HG02885 (cell line): ENCODE measurements around the gene CEACAM16.

ENCODE experiments used
- ATAC-seq: cut with Tn5 transposase; IDR thresholded peaks from one replicate; pipeline ENCODE4 v1.9.1; 2021; ENCODE audit warnings: mild to moderate bottlenecking; ENCODE audit not compliant: unreplicated experiment, poor library complexity

CEACAM16 gene

GRCh38 chr19:44722131-44723121 lies 23.5 kb downstream of the CEACAM16 start:
- ATAC-seq = no peak

GRCh38 chr19:44723299-44723951 lies 24.5 kb downstream of the CEACAM16 start:
- ATAC-seq = peak; percentile 31

DNA sequence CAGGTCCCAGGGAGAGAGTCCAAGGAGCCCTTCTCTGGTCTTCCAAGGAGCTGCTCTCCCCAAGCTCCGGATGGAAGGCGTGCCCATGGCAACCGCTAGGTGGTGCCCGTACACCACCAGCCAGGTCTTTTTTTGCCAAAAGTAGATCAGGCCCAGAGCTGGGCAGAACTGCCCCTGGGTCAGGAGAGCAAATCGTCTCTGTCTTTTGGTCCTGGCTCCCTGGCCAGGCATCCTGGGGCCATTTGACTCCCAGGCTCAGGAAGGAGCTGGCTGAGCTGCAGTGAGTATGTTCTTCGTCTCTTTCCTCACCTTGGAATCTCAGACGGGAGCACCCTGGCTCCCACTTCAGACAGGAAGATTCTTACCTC lies 25.0 kb downstream of the CEACAM16 start:
- peak; percentile 78 for ATAC-seq

DNA sequence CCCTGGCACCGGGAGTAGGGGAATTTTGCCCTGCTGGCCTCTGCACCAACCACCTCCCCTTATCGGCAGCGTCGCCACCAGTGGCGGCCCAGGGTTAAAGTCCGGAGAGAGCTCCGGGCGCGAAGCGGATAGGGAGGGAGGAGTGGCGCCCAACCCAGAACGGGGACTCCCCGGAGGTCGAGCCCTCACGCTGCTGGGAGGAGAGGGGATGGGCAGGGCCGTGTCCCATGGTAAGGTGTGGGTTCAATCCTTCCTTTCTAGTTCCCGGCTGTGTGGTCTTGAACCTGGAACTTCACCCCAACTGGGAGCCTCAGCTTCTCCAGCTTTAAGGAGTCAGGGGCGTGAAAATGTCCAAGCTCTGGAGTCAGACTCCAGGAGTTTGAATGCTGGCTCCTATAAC lies 26.3 kb downstream of the CEACAM16 start:
- ATAC-seq = no peak

GRCh38 chr19:44725684-44726083 lies 26.7 kb downstream of the CEACAM16 start:
- ATAC-seq = no peak

GRCh38 chr19:44726465-44726864 lies 27.5 kb downstream of the CEACAM16 start:
- ATAC-seq = no peak

GRCh38 chr19:44728178-44728577 lies 29.2 kb downstream of the CEACAM16 start:
- no peak for ATAC-seq

GRCh38 chr19:44729516-44730033 lies 30.6 kb downstream of the CEACAM16 start:
- ATAC-seq = no peak

GRCh38 chr19:44731081-44731480 lies 32.1 kb downstream of the CEACAM16 start:
- ATAC-seq = no peak

- ATAC-seq = no peak
Measured at GRCh38 chr19:44731622-44732021, 32.7 kb downstream of the CEACAM16 start.

- no peak for ATAC-seq
Measured at GRCh38 chr19:44732235-44733014, 33.5 kb downstream of the CEACAM16 start.

- ATAC-seq = no peak
Measured at GRCh38 chr19:44734357-44734756, 35.4 kb downstream of the CEACAM16 start.

DNA sequence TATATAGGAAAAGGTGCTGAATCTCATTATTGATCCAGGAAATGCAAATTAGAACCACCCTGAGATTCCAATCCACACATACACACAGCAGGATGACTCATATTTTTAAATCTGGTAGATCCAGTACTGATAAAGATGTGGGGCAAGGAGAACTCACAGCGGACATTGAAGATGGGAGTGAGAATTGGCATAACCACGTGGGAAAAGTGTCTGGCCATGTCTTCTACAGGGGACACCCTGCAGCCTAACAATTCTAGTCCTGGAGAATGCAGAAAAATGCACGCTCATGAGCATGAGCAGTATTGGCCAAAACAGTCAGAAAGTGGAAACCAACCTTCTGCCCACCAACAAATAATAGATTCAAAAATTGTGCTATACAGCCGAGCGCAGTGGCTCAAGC lies 36.1 kb downstream of the CEACAM16 start:
- no peak for ATAC-seq

DNA sequence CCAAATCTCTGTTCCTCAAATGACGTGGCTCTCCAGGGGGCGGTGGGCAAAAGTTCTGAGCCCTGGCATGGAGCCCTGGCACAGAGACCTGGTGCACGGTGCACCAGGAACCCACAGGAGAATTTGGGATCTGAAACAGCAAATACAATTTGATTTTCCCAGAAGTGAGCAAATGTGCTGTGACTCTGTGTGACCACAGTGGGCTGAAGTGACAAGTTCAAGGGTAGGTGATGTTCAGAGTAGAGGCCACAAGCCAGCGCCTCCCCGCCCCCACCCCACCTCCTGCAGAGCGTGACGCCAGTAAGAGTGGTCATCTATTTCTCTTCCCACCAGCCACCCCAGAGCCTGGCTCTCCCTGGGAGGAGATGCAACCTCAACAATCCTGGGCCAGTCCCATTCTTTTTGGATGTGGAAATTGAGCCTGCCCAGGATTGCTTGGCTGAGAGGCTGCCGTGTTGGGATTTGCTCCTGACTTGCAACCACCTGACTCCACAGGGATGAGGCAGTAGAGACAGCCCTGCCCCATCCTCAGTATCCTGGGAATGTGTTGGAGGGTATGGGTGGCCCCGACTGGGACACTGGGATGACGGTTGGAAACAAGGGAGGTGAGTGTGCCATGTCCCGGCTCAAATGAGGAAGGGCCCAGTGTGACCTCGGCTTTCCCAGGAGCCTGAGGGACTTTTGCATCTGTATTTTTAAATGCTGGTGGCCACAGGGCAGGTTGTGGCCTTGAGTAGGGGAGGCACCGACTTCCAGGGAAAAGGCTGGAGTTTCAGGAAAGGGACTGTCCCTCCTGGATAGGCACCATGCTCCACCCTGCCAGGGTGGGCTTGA lies 38.5 kb downstream of the CEACAM16 start:
- no peak for ATAC-seq

DNA sequence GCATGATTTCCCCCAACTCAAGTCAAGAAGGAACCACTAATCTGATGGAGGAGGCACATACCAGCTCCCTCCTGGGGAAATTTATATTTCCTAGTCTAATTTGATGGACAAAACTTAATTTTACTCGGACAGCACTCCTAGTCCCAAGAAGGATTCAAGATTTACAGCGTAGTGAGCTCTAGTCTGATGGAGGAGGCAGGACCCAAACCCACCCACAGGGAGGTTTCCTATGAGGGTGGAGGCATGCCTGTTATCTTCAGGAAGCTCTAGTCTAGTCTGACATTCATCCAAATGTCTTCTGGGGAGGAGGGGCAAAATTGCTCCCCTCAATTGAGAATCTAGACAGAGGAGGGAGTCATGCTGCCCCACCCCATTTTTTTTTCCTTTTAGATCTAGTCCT lies 39.2 kb downstream of the CEACAM16 start:
- ATAC-seq = no peak

DNA sequence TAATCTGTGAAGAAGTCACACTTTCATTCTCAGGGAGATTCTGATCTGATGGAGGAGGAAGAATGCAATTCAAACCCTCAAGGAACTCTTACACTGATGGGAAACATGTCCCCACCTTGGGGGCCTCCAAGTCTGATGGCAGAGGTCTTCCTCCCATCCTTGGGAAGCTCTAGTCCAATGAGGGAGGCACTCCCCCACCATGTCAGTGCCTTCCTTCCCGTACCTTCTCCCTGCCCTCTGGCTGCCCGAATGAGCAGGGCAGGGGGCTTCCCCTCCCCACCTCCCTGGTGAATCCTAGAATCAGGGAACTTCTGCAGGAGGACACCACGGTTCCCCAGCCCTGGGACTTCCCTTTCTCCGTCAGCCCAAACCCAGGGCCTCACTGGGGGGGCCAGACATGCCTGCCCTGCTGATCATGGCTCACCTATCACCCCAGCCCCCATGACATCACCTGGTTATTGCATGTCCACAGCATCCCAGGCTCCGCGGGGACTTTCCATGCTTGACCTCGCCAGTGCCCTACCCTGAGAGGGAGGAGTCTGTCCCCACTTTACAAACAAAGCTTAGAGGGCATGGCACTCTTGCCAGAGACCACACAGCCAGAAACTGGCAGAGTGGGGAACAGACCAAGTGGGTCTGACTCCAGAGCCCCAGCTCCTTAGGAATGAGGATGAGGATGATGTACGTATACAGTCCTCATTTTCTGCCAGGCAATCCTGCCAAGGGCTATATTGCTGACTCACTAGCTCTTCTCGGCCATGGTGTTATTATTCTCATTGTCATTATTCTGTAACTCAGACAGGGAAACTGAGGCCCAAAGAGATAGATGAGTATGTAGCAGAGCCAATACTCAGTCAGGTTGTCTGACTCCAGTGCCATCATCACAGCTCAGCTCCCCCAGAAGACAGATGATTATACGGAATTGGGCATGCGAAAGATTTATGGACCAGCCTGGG lies 39.9 kb downstream of the CEACAM16 start:
- ATAC-seq = no peak

GRCh38 chr19:44740351-44740824 lies 41.4 kb downstream of the CEACAM16 start:
- no peak for ATAC-seq

GRCh38 chr19:44741258-44741731 lies 42.3 kb downstream of the CEACAM16 start:
- ATAC-seq = no peak
